HCT116 (cell line): ENCODE results near the gene DLG2. TPM values are rescaled to one million over a fixed set of nuclear protein-coding genes. Genes with fewer than 3 reads are reported as not detected.

Experiments used
- ATAC-seq: fragments of 200-7000 bp; cut with Tn5 transposase; 2 replicates; pipeline ENCODE4 v1.9.1; 2020; ENCODE audit warnings: mild to moderate bottlenecking, moderate library complexity
- BruUV-seq: library from RNA; stranded (reverse); fragments of 400-500 nt; replicated peaks from 2 replicates; lab custom pipeline; 2021; lab: Mats Ljungman, UMichigan
- CTCF ChIA-PET: fragments of 300-600 bp; sonication (Branson Sonifier 250); formaldehyde crosslinking; loops from one replicate; lab custom pipeline; 2021; ENCODE audit warnings: antibody characterized with exemption; lab: Charles Lee
- POLR2A ChIA-PET: fragments of 300-600, 350-600 bp; sonication (Branson Sonifier 250); formaldehyde crosslinking; loops from one replicate; lab custom pipeline; 2021; ENCODE audit warnings: antibody characterized with exemption; lab: Charles Lee
- RAD21 ChIA-PET, 2 experiments: fragments of 300-600 bp; sonication (Branson Sonifier 250); formaldehyde crosslinking; loops; one replicate each; lab custom pipeline; 2023; ENCODE audit warnings: low total read pairs in 2 of 2; ENCODE audit not compliant: uncharacterized antibody in 2 of 2, unreplicated experiment in 2 of 2, low non-redundant PET in 1 of 2; lab: Charles Lee
- DNase-seq: peaks from one replicate; pipeline ENCODE4 v3.0.0-alpha.2; 2010; ENCODE audit warnings: low read depth, low spot score
- H2AFZ ChIP-seq: fragments of 200-600 bp; shearing (Covaris generic), sonication (generic); 2 replicates; pipeline ENCODE4 v1.6.1; 2017; ENCODE audit warnings: low read depth, mixed run types, mixed read lengths, antibody characterized with exemption, low read length; ENCODE audit not compliant: poor library complexity, severe bottlenecking
- H3K27ac ChIP-seq: 2 replicates; pipeline ENCODE4 v1.5.1; 2012; ENCODE audit warnings: low read depth, low read length
- H3K27me3 ChIP-seq: fragments of 200-600 bp; sonication (generic); 2 replicates; pipeline ENCODE4 v1.6.1; 2016; ENCODE audit warnings: mixed run types, low read length, mixed read lengths; ENCODE audit not compliant: insufficient read depth
- H3K36me3 ChIP-seq, 2 experiments: fragments of 200-500 bp in 1 of 2; fragments of 200-600 bp in 1 of 2; sonication (Bioruptor generic) in 1 of 2; sonication (generic) in 1 of 2; 2 replicates each; pipeline versions ENCODE4 v1.5.1 to v1.6.1; 2014 to 2016; ENCODE audit warnings: low read length in 2 of 2, inconsistent platforms in 1 of 2, mixed read lengths in 1 of 2, mixed run types in 1 of 2; ENCODE audit not compliant: insufficient read depth in 2 of 2, control insufficient read depth in 1 of 2
- H3K4me1 ChIP-seq, 2 experiments: fragments of 200-600 bp in 1 of 2; sonication (generic) in 1 of 2; 2 replicates each; pipeline versions ENCODE4 v1.5.1 to v1.6.1; 2012 to 2017; ENCODE audit warnings: low read length in 2 of 2, inconsistent platforms in 1 of 2, mild to moderate bottlenecking in 1 of 2, mixed read lengths in 1 of 2, mixed run types in 1 of 2, moderate library complexity in 1 of 2; ENCODE audit not compliant: insufficient read depth in 2 of 2, control insufficient read depth in 1 of 2
- H3K4me2 ChIP-seq: fragments of 200-600 bp; sonication (generic); 2 replicates; pipeline ENCODE4 v1.6.1; 2017; ENCODE audit warnings: mixed run types, low read length, mixed read lengths
- H3K4me3 ChIP-seq, 2 experiments: fragments of 200-600 bp in 1 of 2; sonication (generic) in 1 of 2; replicated peaks in 1 of 2; 2 replicates each; pipeline ENCODE4 v1.5.1; 2011 to 2016; ENCODE audit warnings: low read length in 2 of 2, control low read depth in 1 of 2, low read depth in 1 of 2, mild to moderate bottlenecking in 1 of 2, mixed read lengths in 1 of 2, mixed run types in 1 of 2
- H3K79me2 ChIP-seq: fragments of 200-600 bp; sonication (generic); 2 replicates; pipeline ENCODE4 v1.6.1; 2017; ENCODE audit warnings: mild to moderate bottlenecking, mixed run types, low read length, moderate library complexity, mixed read lengths; ENCODE audit not compliant: insufficient read depth
- H3K9ac ChIP-seq: fragments of 200-600 bp; sonication (generic); 2 replicates; pipeline ENCODE4 v1.6.1; 2016; ENCODE audit warnings: low read length, mixed read lengths
- H3K9me2 ChIP-seq: fragments of 200-600 bp; sonication (generic), shearing (Covaris generic); 2 replicates; pipeline ENCODE4 v1.6.1; 2017; ENCODE audit warnings: mixed run types, mild to moderate bottlenecking, moderate library complexity; ENCODE audit not compliant: insufficient read depth
- H3K9me3 ChIP-seq, 2 experiments: fragments of 200-500 bp in 1 of 2; fragments of 200-600 bp in 1 of 2; sonication (Bioruptor generic) in 1 of 2; sonication (generic) in 1 of 2; 2 replicates each; pipeline ENCODE4 v1.6.1; 2014 to 2017; ENCODE audit warnings: low read length in 2 of 2, mixed read lengths in 2 of 2, inconsistent platforms in 1 of 2, low read depth in 1 of 2, mild to moderate bottlenecking in 1 of 2, mixed run types in 1 of 2, moderate library complexity in 1 of 2; ENCODE audit not compliant: control insufficient read depth in 1 of 2, insufficient read depth in 1 of 2
- H4K20me1 ChIP-seq: fragments of 200-600 bp; sonication (generic), shearing (Covaris generic); 2 replicates; pipeline ENCODE4 v1.6.1; 2017; ENCODE audit warnings: mixed run types, mild to moderate bottlenecking, moderate library complexity; ENCODE audit not compliant: insufficient read depth
- ATF3 ChIP-seq: IDR thresholded peaks from 2 replicates; pipeline ENCODE4 v1.6.1; 2012
- CBX3 ChIP-seq: IDR thresholded peaks from 2 replicates; pipeline ENCODE4 v1.6.1; 2012; ENCODE audit warnings: low read depth
- CTCF ChIP-seq, 3 experiments: fragments of 200-600 bp in 1 of 3; sonication (generic) in 1 of 3; IDR thresholded peaks in 2 of 3; conservative IDR thresholded peaks in 1 of 3; 2 replicates each; pipeline ENCODE4 v1.5.1; 2012 to 2017; ENCODE audit warnings: low read depth in 2 of 3, low read length in 2 of 3, antibody characterized with exemption in 1 of 3, borderline replicate concordance in 1 of 3, control low read depth in 1 of 3, mild to moderate bottlenecking in 1 of 3, mixed read lengths in 1 of 3, mixed run types in 1 of 3, moderate library complexity in 1 of 3; ENCODE audit not compliant: insufficient read depth in 1 of 3
- EZH2phosphoT487 ChIP-seq: fragments of 200-600 bp; IDR thresholded peaks from 2 replicates; pipeline ENCODE4 v1.6.1; 2018; ENCODE audit warnings: antibody characterized with exemption, borderline replicate concordance
- FOSL1 ChIP-seq: IDR thresholded peaks from 2 replicates; pipeline ENCODE4 v1.6.1; 2012; ENCODE audit warnings: low read depth
- JUND ChIP-seq: IDR thresholded peaks from 2 replicates; pipeline ENCODE4 v1.6.1; 2012
- POLR2A ChIP-seq: IDR thresholded peaks from 2 replicates; pipeline ENCODE4 v1.7.0; 2011; ENCODE audit warnings: borderline replicate concordance; ENCODE audit not compliant: insufficient read depth, insufficient read length; ENCODE audit errors: extremely low read depth
- RAD21 ChIP-seq: IDR thresholded peaks from 2 replicates; pipeline ENCODE4 v1.6.1; 2012; ENCODE audit warnings: low read depth, mild to moderate bottlenecking
- SP1 ChIP-seq: IDR thresholded peaks from 2 replicates; pipeline ENCODE4 v1.6.1; 2012; ENCODE audit warnings: low read depth
- YY1 ChIP-seq: IDR thresholded peaks from 2 replicates; pipeline ENCODE4 v1.6.1; 2011; ENCODE audit warnings: low read length, low read depth, moderate library complexity, mild to moderate bottlenecking; ENCODE audit not compliant: insufficient replicate concordance; ENCODE audit errors: extremely low read depth
- ZBTB33 ChIP-seq: IDR thresholded peaks from 2 replicates; pipeline ENCODE4 v1.6.1; 2011; ENCODE audit warnings: mild to moderate bottlenecking, low read length, moderate library complexity; ENCODE audit not compliant: insufficient replicate concordance; ENCODE audit errors: extremely low read depth
- ZFX ChIP-seq: fragments of 450-650 bp; IDR thresholded peaks from 2 replicates; pipeline ENCODE4 v1.6.1; 2017
- ZNF274 ChIP-seq: fragments of 200-500 bp; sonication (Bioruptor generic); IDR thresholded peaks from 2 replicates; pipeline ENCODE4 v1.6.1; 2014; ENCODE audit warnings: mild to moderate bottlenecking, low read depth, low read length, inconsistent platforms
- intact Hi-C: fragments of 100-400 bp; cut with micrococcal nuclease; formaldehyde crosslinking; loops from 2 replicates; pipeline ENCODE4 v1.10.0; 2022
- total RNA-seq: library from RNA; stranded (reverse); gene quantifications from one replicate; pipeline ENCODE4 v1.2.1, GENCODE V29; 2021; ENCODE audit not compliant: unreplicated experiment

The DLG2 gene
- total RNA-seq, 1 experiment from 2014 or later, result 2.4 TPM

- no peak for TF ChIP-seq FOSL1
- no peak for TF ChIP-seq RAD21
- TF ChIP-seq ZNF274, result no peak
- TF ChIP-seq YY1, result no peak
- TF ChIP-seq ATF3, result no peak
- no peak for TF ChIP-seq JUND
- TF ChIP-seq CBX3, result no peak
- no peak for TF ChIP-seq ZBTB33
- no peak for TF ChIP-seq SP1
- no peak for TF ChIP-seq CTCF (IDR thresholded peaks at IDR 0.05 in 2 of 3, conservative IDR thresholded peaks at IDR 0.05 in 1 of 3; ENCODE audit: borderline replicate concordance in 1 of 3, insufficient read depth in 1 of 3, low read depth in 2 of 3, low read length in 2 of 3)
- no peak for TF ChIP-seq EZH2phosphoT487
- no peak for TF ChIP-seq ZFX
- TF ChIP-seq POLR2A, result no peak
- CTCF ChIA-PET, result no interaction called here
- RAD21 ChIA-PET, result no interaction called here
- Histone ChIP-seq H3K4me3 (no peak overlapping the region), H3K9me3 (no peaks in the 10 kb centered on the region), H2AFZ (no peak overlapping the region), H3K36me3 (no peaks in the 10 kb centered on the region), H3K4me1 (no peaks in the 10 kb centered on the region), H3K27me3 (peaks cover 2% of the 10 kb centered on the region; the same call in 1 of the 2 replicates), H3K4me2 (no peak overlapping the region), H3K9ac (no peak overlapping the region), H3K9me2 (no peaks in the 10 kb centered on the region), H4K20me1 (no peaks in the 10 kb centered on the region), H3K79me2 (no peaks in the 10 kb centered on the region), H3K27ac (no peak overlapping the region)
- BruUV-seq, result no TSS peak
- ATAC-seq, result no peak
- intact Hi-C loops, result no loop called here
- POLR2A ChIA-PET, result no interaction called here
- DNase-seq, result no peak
Observed at GRCh38 chr11:83427943-83428342, 2199.2 kb downstream of the DLG2 start.
